Astrocyte (in vitro differentiated cells and primary cell): Measurements from ENCODE around the gene ARHGDIA. TPM values are rescaled to one million over a fixed set of nuclear protein-coding genes. Genes with fewer than 3 reads are reported as not detected.

ENCODE experiments used
- DNase-seq: peaks from one replicate; pipeline ENCODE4 v3.0.0-alpha.2; 2010; ENCODE audit warnings: low read depth
- FAIRE-seq: peaks from 2 replicates; lab custom pipeline; 2011; peaks lifted over from hg19 to GRCh38; lab: Jason Lieb, UNC
- H2AFZ ChIP-seq: 2 replicates; pipeline ENCODE4 v1.6.0; 2012; ENCODE audit warnings: low read depth, low read length, inconsistent platforms
- H3K27ac ChIP-seq: 2 replicates; pipeline ENCODE4 v1.5.1; 2011; ENCODE audit warnings: low read depth, low read length, inconsistent platforms
- H3K27me3 ChIP-seq: 2 replicates; pipeline ENCODE4 v1.6.0; 2011; ENCODE audit warnings: low read length, inconsistent platforms; ENCODE audit not compliant: insufficient read depth
- H3K36me3 ChIP-seq: 2 replicates; pipeline ENCODE4 v1.5.1; 2011; ENCODE audit warnings: low read length, inconsistent platforms; ENCODE audit not compliant: insufficient read depth
- H3K4me1 ChIP-seq: 2 replicates; pipeline ENCODE4 v1.5.1; 2011; ENCODE audit warnings: low read length, inconsistent platforms; ENCODE audit not compliant: insufficient read depth
- H3K4me2 ChIP-seq: 2 replicates; pipeline ENCODE4 v1.6.0; 2012; ENCODE audit warnings: low read length, inconsistent platforms
- H3K4me3 ChIP-seq: 2 replicates; pipeline ENCODE4 v1.5.1; 2011; ENCODE audit warnings: low read depth, mild to moderate bottlenecking, low read length, inconsistent platforms; ENCODE audit not compliant: insufficient read depth
- H3K79me2 ChIP-seq: 2 replicates; pipeline ENCODE4 v1.6.0; 2012; ENCODE audit warnings: mild to moderate bottlenecking, low read length, inconsistent platforms; ENCODE audit not compliant: insufficient read depth
- H3K9ac ChIP-seq: 2 replicates; pipeline ENCODE4 v1.6.0; 2012; ENCODE audit warnings: mild to moderate bottlenecking, low read length, inconsistent platforms
- H3K9me3 ChIP-seq: 2 replicates; pipeline ENCODE4 v1.5.1; 2012; ENCODE audit warnings: low read depth, mild to moderate bottlenecking, low read length, inconsistent platforms; ENCODE audit not compliant: insufficient read depth
- H4K20me1 ChIP-seq: 2 replicates; pipeline ENCODE4 v1.6.0; 2012; ENCODE audit warnings: low read length, inconsistent platforms; ENCODE audit not compliant: insufficient read depth
- H3K27ac Mint-ChIP-seq: one replicate; pipeline ENCODE4 v1.8.0; 2021; ENCODE audit warnings: mild to moderate bottlenecking, mixed read lengths; ENCODE audit not compliant: unreplicated experiment
- H3K27me3 Mint-ChIP-seq: one replicate; pipeline ENCODE4 v1.8.0; 2021; ENCODE audit warnings: low read depth, mixed read lengths; ENCODE audit not compliant: unreplicated experiment
- H3K36me3 Mint-ChIP-seq: one replicate; pipeline ENCODE4 v1.8.0; 2021; ENCODE audit warnings: low read depth, mixed read lengths; ENCODE audit not compliant: unreplicated experiment
- H3K4me1 Mint-ChIP-seq: one replicate; pipeline ENCODE4 v1.8.0; 2021; ENCODE audit warnings: low read depth, mixed read lengths; ENCODE audit not compliant: unreplicated experiment
- H3K4me3 Mint-ChIP-seq: one replicate; pipeline ENCODE4 v1.8.0; 2021; ENCODE audit warnings: mild to moderate bottlenecking, moderate library complexity, mixed read lengths; ENCODE audit not compliant: unreplicated experiment
- H3K9me3 Mint-ChIP-seq: one replicate; pipeline ENCODE4 v1.8.0; 2021; ENCODE audit warnings: mild to moderate bottlenecking, mixed read lengths; ENCODE audit not compliant: unreplicated experiment
- CTCF ChIP-seq: IDR thresholded peaks from 2 replicates; pipeline ENCODE4 v1.5.1; 2011; ENCODE audit warnings: low read depth, mild to moderate bottlenecking, inconsistent platforms, low read length, moderate library complexity; ENCODE audit not compliant: insufficient read depth
- EZH2 ChIP-seq: IDR thresholded peaks from 2 replicates; pipeline ENCODE4 v1.6.1; 2012; ENCODE audit warnings: mild to moderate bottlenecking, low read length, inconsistent platforms; ENCODE audit not compliant: insufficient read depth
- total RNA-seq: library from RNA; stranded (reverse); gene quantifications from 2 replicates; pipeline ENCODE4 v1.2.1, GENCODE V29; 2021

ARHGDIA gene
- total RNA-seq, 1 donor from 2014 or later: 352 TPM

GRCh38 chr17:81898029-81898866, 27.1 kb upstream of the ARHGDIA start:
- peak overlapping the region; percentile 70 for H3K4me2 ChIP-seq

GRCh38 chr17:81895400-81895799, 24.3 kb upstream of the ARHGDIA start:
- Histone ChIP-seq H3K36me3 (peaks cover 4% of the 10 kb centered on the region), H3K4me2 (no peak overlapping the region), H3K9ac (no peak overlapping the region), H2AFZ (no peak overlapping the region), H4K20me1 (peaks cover 18% of the 10 kb centered on the region), H3K4me1 (peaks cover 32% of the 10 kb centered on the region), H3K27ac (no peak overlapping the region), H3K79me2 (peaks cover 46% of the 10 kb centered on the region), H3K4me3 (no peak overlapping the region), H3K27me3 (no peaks in the 10 kb centered on the region), H3K9me3 (no peaks in the 10 kb centered on the region)
- TF ChIP-seq EZH2 (no peak), CTCF (no peak)
- H3K27me3 Mint-ChIP-seq: no peaks in the 10 kb centered on the region
- H3K4me1 Mint-ChIP-seq: peaks cover 14% of the 10 kb centered on the region
- no peak for FAIRE-seq
- H3K4me3 Mint-ChIP-seq: no peak overlapping the region
- no peaks in the 10 kb centered on the region for H3K9me3 Mint-ChIP-seq
- H3K36me3 Mint-ChIP-seq: peaks cover 10% of the 10 kb centered on the region
- DNase-seq: no peak
- H3K27ac Mint-ChIP-seq: no peak overlapping the region

More at GRCh38 chr17:81898029-81898866, 27.1 kb upstream of the ARHGDIA start:
- no peaks in the 10 kb centered on the region for H3K27me3 ChIP-seq
- H3K4me1 Mint-ChIP-seq: peaks cover 12% of the 10 kb centered on the region
- TF ChIP-seq CTCF (no peak), EZH2 (no peak)
- peaks cover 32% of the 10 kb centered on the region for H3K4me1 ChIP-seq
- peaks cover 28% of the 10 kb centered on the region for H3K79me2 ChIP-seq
- peaks cover 4% of the 10 kb centered on the region for H3K36me3 ChIP-seq
- H3K27me3 Mint-ChIP-seq: no peaks in the 10 kb centered on the region
- H3K27ac ChIP-seq: peak overlapping the region; percentile 95
- FAIRE-seq: peak; percentile 82
- H4K20me1 ChIP-seq: peaks cover 17% of the 10 kb centered on the region
- peak overlapping the region; percentile 81 for H3K9ac ChIP-seq
- H2AFZ ChIP-seq: no peak overlapping the region
- H3K36me3 Mint-ChIP-seq: peaks cover 13% of the 10 kb centered on the region
- DNase-seq: peak; percentile 93
- H3K9me3 Mint-ChIP-seq: no peaks in the 10 kb centered on the region
- H3K27ac Mint-ChIP-seq: peak overlapping the region; percentile 78
- H3K4me3 ChIP-seq: no peak overlapping the region
- peak overlapping the region; percentile 34 for H3K4me3 Mint-ChIP-seq
- no peaks in the 10 kb centered on the region for H3K9me3 ChIP-seq

GRCh38 chr17:81891303-81891552, 20.1 kb upstream of the ARHGDIA start:
- no peak for TF ChIP-seq EZH2
- TF ChIP-seq CTCF: no peak
- H3K9me3 Mint-ChIP-seq: no peaks in the 10 kb centered on the region
- peaks cover 20% of the 10 kb centered on the region for H3K4me1 ChIP-seq
- peak overlapping the region; percentile 80 for H3K27ac Mint-ChIP-seq
- no peaks in the 10 kb centered on the region for H3K9me3 ChIP-seq
- peak overlapping the region; percentile 93 for H3K4me3 ChIP-seq
- H4K20me1 ChIP-seq: peaks cover 40% of the 10 kb centered on the region
- peak overlapping the region; percentile 91 for H3K4me3 Mint-ChIP-seq
- H3K4me2 ChIP-seq: peak overlapping the region; percentile 99
- H3K36me3 Mint-ChIP-seq: peaks cover 11% of the 10 kb centered on the region
- H2AFZ ChIP-seq: no peak overlapping the region
- H3K79me2 ChIP-seq: peaks cover 76% of the 10 kb centered on the region
- DNase-seq (no peak), FAIRE-seq (no peak)
- peak overlapping the region; percentile 97 for H3K9ac ChIP-seq
- H3K27me3 Mint-ChIP-seq: no peaks in the 10 kb centered on the region
- H3K27me3 ChIP-seq: no peaks in the 10 kb centered on the region
- peaks cover 28% of the 10 kb centered on the region for H3K36me3 ChIP-seq
- H3K4me1 Mint-ChIP-seq: peaks cover 16% of the 10 kb centered on the region
- peak overlapping the region; percentile 92 for H3K27ac ChIP-seq
